GM19351 (cell line): Measurements from ENCODE around the gene NR2F6.

ENCODE experiments used
- ATAC-seq: cut with Tn5 transposase; IDR thresholded peaks from one replicate; pipeline ENCODE4 v1.9.1; 2021; ENCODE audit warnings: mild to moderate bottlenecking, moderate library complexity; ENCODE audit not compliant: unreplicated experiment

Gene NR2F6

GRCh38 chr19:17264641-17264979, 18.9 kb upstream of the NR2F6 start, which contains the start of gene USHBP1:
USHBP1 (minus strand) TSS chr19:17264745; CDS start chr19:17264299, 446 bp downstream.
- no peak for ATAC-seq

GRCh38 chr19:17263712-17264640, 18.3 kb upstream of the NR2F6 start:
- no peak for ATAC-seq

DNA sequence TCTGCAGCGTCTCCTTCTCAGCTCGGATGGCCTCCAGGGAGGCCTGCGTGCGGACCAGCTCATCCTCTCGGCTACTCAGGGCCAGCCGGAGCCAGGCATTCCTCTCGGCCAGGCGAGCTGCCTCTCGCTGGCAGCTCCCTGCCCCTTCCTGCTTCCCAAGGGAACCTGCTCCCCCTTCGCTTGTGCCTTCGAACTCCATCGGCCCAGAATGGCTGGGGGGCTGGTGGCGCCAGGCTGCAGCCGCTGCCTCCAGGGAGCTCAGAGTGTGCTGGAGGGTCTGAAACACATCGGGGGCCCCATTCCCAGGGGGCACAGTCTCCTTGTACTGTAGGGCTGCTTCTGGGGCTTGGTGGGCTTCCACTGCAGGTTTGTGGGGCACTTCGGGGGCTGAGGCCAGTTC, 16.8 kb upstream of the NR2F6 start:
- ATAC-seq: no peak

- peak; percentile 79 for ATAC-seq
Measured at GRCh38 chr19:17260842-17261325, 15.2 kb upstream of the NR2F6 start.

GRCh38 chr19:17259934-17260333, 14.2 kb upstream of the NR2F6 start:
- ATAC-seq: no peak

- no peak for ATAC-seq
Measured at GRCh38 chr19:17259118-17259780, 13.5 kb upstream of the NR2F6 start.

GRCh38 chr19:17256130-17256529, 10.4 kb upstream of the NR2F6 start:
- ATAC-seq: no peak

GRCh38 chr19:17255150-17255621, 9.5 kb upstream of the NR2F6 start:
- no peak for ATAC-seq

DNA sequence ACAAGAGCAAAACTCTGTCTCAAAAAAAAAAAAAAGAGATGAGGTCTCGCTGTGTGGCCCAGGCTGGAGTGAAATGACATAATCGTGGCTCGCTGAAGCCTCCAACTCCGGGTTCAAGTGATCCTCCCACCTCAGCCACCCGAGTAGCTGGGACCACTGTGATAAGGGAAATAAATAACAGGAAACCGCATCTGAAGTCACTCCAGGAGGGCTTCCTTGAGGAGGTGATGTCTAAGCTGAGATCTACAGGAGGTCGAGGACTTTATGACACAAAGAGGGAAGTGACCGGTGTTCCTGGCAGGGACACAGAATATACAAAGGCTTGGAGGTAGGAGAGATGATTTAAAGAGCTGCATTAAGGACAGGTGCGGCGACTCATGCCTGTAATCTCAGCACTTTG, 8.9 kb upstream of the NR2F6 start:
- ATAC-seq: no peak

DNA sequence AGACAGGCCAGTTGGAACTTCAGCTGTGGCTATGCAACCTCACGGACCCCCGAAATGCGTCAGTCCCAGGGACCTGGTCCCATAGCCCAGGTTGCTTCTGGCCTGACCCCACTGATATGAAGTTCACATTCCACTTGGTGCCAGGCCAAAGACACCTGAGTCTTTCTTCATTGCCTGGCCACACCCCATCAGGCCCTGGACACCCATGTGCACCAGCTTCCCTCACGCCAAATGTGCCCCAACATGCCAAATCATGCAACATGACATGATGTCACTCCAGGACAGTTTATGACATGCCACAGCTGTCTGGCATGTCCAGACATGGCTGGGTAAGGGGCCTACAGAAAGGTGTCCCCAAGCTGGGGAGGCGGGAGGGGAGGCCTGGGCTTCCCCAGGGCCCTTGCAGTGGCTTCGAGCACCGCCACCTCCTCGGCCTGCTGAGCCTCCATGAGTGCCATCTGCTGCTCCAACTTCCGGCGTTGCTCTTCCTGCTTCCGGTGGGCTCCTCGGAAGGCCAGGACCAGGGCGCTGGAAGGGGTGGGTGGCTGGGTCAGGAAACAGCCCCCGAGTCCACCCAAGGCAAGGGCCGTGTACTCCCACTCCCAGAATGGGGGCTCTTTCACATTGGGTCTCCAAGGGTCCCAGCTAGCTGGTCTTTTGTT, 4.3 kb upstream of the NR2F6 start:
- ATAC-seq: no peak

DNA sequence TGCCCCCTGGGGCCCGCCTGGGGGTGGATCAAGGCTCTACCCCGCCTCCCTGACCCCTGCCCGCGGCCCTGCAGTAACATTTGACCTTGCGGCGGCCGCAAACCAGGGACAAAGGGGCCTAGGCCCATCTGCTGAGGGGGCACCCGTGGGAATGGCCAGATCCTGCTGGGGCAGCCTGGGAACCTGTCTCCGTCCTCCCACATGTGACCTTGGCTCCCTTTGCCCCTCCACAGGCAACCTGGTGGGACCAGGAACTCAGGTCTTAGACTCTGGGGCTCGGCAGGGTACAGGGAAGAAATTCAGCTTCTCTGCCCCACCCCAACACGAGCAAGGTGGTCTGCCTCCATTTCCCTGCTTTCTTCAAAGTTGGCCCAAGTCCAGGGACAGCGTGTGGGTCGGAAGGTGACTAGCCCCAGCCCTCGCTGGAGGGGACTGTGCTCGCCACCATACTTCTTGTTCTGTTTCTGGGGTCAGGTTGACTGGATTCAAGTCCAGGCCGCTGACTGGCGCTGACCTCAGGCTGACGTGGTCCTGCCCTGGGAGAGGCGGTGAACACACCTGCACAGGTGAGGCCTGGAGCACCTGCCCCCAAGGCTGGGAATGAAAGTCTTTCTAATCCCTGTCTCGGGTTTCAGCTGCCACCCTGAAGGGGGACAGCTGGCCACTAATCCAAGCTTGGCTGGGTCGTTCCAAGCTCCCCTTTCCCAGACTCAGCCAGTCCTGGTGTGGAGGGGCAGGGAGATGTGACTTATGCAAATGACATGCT, 2.5 kb upstream of the NR2F6 start:
- ATAC-seq: no peak

DNA sequence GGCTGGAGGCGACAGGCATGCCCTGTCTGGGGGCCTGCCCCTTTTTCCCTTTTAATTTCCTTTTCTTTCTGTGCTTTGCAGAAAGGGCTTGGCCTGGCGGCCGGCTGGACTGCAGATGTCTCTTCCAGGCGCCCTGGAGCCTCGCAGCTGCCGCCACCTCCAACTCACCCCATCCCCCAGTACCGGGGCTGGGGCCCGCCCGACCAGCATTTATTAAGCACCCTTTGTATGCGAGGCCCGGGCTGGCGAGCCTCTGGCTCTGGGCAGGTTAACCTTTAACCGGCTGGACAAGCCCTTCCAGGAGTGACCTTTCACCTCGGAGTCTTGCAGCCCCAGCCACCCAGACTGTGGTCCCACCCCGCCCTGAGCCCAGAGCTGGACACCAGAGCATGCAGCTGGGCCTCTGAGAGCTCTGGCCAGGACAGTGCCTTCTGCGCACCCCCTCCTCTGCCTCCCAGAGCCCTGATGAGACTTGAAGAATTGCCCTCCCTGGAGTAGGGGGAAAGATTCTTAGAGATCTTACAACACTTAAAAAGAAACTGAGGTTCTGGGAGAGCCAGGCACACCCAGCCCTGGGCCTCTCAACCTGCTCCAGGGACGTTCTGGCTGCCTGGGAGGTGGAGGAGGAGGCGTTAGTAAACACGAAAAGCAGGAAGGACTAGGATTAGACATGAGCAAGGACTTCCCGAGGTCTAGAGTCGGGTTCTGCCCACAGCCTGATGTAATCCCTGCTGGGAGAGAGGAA, 1.1 kb upstream of the NR2F6 start:
- ATAC-seq: no peak

DNA sequence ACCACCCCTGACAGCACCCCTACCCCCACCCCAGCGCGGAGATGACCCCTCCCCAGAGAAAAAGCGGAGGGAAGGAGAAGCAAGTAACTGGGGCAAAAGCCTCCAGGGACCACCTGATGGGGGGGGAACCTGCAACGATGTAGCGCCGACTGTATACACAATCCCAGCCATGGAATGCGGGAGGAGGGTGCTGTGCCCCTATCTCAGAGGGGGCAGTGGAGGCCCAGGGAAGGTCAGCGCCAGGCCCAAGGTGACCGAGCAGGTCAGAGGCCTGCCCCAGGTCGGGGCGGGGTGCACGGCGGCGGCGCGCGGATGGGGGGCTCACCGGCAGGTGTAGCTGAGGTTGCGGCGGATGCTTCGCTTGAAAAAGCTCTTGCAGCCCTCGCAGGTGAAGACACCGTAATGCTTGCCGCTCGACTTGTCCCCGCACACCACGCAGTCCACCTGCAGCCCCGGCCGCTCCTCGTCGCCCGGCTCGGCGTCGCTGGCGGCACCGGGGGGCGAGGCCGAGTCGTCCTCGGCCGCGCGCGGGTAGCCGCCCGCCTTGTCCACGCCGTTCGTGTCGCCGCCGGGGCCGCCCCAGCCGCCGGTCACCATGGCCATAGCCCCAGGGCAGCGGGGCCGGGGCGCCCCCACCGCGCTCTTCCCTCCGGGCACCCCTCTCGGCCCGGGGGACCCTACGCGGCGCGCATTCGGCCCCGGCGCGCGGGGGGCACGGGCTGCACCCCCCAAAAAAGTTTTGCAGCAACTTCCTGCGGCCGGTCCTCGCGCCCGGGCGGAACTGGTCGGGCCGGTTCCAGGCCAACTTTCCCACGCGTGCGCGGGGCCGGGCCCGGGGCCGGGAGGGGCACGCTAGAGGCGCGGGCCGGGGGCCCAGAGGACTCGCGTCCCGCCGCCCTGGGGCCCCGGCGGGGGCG, 843 bp downstream of the NR2F6 start:
- no peak for ATAC-seq

- ATAC-seq: no peak
Measured at GRCh38 chr19:17243830-17244617, 1.7 kb downstream of the NR2F6 start.

DNA sequence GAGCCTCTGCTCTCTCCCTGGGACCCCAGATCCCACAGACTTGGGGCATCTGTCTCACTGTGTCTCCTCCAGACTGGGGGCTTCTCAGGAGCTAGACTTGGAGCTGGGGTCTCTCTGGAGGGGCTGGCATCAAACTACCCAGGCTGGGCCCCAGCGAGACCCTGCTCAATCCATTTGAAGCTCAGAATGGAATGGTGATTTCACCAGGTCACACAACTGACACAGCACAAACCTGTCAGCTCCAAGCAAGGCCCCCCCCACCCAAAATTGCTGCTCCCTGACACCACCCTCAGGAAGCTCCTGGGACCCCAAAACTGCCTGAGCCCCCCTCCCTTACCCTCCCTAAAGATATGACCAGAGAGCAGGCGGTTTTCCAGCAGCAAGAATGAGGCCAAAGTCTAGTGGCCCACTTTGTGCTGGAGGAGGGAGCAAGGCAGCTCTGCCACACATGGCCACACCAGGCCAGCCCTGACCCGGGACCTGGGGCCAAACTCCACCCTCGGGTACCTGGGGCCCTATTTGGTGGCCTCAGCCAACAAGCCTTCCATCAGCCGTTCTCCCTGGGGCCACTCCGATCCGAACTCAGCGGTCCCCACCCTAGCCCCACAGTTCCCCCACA, 2.4 kb downstream of the NR2F6 start:
- no peak for ATAC-seq

DNA sequence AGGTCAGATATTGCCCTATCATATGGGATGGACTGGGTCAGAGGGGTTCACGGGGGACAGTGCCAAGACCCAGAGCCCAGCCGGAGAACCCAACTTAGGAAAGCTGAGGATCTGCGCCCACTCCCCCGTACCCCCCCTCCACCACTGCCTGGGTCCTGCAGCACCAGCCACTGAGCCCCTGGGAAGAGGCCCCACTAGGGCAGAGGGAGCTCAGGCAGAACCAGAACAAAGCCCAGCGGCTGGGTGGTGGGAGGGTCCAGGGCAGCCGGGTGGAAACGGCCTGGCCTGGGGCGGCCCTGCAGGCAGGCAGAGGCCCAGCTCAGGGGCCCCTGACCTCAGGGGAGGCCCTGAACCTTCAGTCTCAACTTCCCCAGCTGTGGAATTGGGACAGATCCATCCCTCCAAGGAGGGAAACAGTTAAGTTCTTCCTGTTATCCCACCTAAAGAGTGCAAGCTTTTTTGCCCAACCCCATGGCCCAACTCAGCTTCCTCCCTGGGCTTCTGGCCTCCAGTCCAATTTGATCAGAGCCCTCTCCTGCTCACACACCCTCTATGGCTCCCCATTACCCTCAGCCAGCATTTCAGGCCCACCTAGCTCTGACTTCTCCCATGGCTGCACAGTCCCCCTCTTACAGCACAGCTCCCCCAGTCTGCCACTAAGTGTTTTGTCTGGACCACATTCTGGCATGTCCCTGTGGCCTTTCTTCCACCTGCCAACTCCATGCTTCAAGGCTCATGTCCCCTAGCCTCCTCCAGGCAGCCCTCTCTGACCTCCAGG, 3.1 kb downstream of the NR2F6 start:
- ATAC-seq: no peak

GRCh38 chr19:17240826-17241399, 4.8 kb downstream of the NR2F6 start:
- no peak for ATAC-seq
